ENCODE results near the gene TRABD2B.

- TF ChIP-seq CTCF (IDR thresholded peaks at IDR 0.05) (no peak), POLR2A (IDR thresholded peaks at IDR 0.05) (no peak)
These were observed 101.7 kb downstream of the TRABD2B start for GRCh38 chr1:47895279-47896125.
